ENCODE results near the gene CDH20.

DNA sequence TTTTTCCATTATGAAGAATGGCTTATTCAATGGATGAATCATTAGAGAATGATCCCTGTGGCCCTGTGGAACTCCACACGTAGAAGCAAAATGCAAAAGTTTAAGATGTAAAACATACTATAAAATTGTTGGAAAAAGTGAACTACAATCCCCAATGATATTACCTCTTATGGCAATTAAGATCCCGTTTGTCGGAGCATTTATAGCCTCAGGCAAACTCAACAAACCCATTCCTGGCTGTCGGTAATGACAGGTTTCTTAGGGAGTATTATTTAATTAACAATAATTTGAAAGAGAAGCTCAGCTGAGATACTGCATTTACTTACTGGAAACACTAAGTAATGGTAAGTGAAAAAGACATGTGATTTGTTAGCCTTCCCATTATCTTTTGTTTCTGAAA, 138.3 kb downstream of the CDH20 start:
- TF ChIP-seq POLR2A (IDR thresholded peaks at IDR 0.05; ENCODE audit: low read depth, low read length) (no peak), POU2F2 (IDR thresholded peaks at IDR 0.05; ENCODE audit: low read depth, low read length) (no peak), POLR2AphosphoS5 (IDR thresholded peaks at IDR 0.05; ENCODE audit: low read depth, low read length) (no peak), TAF1 (IDR thresholded peaks at IDR 0.05; ENCODE audit: low read depth, low read length) (no peak), PAX5 (IDR thresholded peaks at IDR 0.05; ENCODE audit: insufficient read depth, low read length, severe bottlenecking) (no peak), SPI1 (IDR thresholded peaks at IDR 0.05; ENCODE audit: low read depth, low read length) (no peak)
